K562 (cell line): ENCODE measurements around the gene KRT80.

Source experiments
- CCNT2 ChIP-seq: IDR thresholded peaks from 2 replicates; pipeline ENCODE4 v1.6.1; 2011; ENCODE audit warnings: borderline replicate concordance, low read depth, mild to moderate bottlenecking, moderate library complexity, mixed read lengths, low read length; ENCODE audit not compliant: insufficient read length; ENCODE audit errors: extremely low read depth
- CTCFL ChIP-seq: IDR thresholded peaks from 2 replicates; pipeline ENCODE4 v1.6.1; 2011; ENCODE audit warnings: borderline replicate concordance, low read depth, mild to moderate bottlenecking, moderate library complexity, low read length; ENCODE audit not compliant: insufficient read depth, poor library complexity, severe bottlenecking
- EZH2 ChIP-seq: IDR thresholded peaks from 2 replicates; pipeline ENCODE4 v1.6.1; 2012; ENCODE audit warnings: low read depth, mild to moderate bottlenecking, inconsistent platforms, low read length, borderline replicate concordance
- HNRNPL ChIP-seq: fragments of 200-400 bp; formaldehyde crosslinking; IDR thresholded peaks from 2 replicates; pipeline ENCODE4 v1.6.1; 2017; ENCODE audit warnings: low read depth, mild to moderate bottlenecking, low read length
- TAF1 ChIP-seq: IDR thresholded peaks from 2 replicates; pipeline ENCODE4 v1.6.1; 2011; ENCODE audit warnings: mild to moderate bottlenecking, low read length, moderate library complexity; ENCODE audit not compliant: insufficient read depth, control insufficient read depth, severe bottlenecking; ENCODE audit errors: extremely low read depth
- ZBTB8A ChIP-seq: fragments of 450-650 bp; IDR thresholded peaks from 2 replicates; pipeline ENCODE4 v1.6.1; 2018; ENCODE audit warnings: mild to moderate bottlenecking, moderate library complexity; ENCODE audit not compliant: partially characterized antibody
- ZFP36 ChIP-seq: fragments of 150-350 bp; IDR thresholded peaks from 2 replicates; pipeline ENCODE4 v1.6.1; 2018; ENCODE audit warnings: low read length, low read depth; ENCODE audit not compliant: partially characterized antibody
- ZNF778 ChIP-seq: fragments of 450-650 bp; formaldehyde crosslinking; IDR thresholded peaks from 2 replicates; pipeline ENCODE4 v1.4.0; 2020; ENCODE audit warnings: mild to moderate bottlenecking, moderate library complexity

DNA sequence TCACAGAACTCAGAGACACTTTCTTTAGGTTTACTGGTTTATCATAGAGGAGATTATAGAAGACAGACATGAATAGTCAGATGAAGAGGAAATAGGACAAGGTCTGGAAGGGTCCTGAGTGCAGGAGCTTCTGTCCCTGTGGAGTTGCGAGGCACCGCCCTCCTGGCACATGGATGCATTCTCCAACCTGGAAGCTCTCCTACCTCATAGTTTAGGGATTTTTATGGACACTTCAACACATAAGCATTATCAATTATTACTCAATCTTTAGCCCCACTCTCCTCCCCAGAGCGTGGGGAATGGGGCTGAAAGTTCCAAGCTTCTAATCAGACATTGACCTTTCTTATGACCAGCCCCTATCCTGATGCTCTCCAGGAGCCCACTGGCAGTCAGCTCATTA is 28.7 kb upstream of the KRT80 start:
- no peak for TF ChIP-seq TAF1
- no peak for TF ChIP-seq CCNT2
- TF ChIP-seq CTCFL = no peak
- no peak for TF ChIP-seq ZFP36
- TF ChIP-seq ZBTB8A = no peak
- TF ChIP-seq HNRNPL = no peak
- no peak for TF ChIP-seq ZNF778 (CRISPR knock-in tag)
- TF ChIP-seq EZH2 = no peak
